Mucosa of descending colon (tissue), 3 donors: ENCODE data around the gene ITGAE. TPM values are rescaled to one million over a fixed set of nuclear protein-coding genes. Genes with fewer than 3 reads are reported as not detected.

Experiments used
- ATAC-seq: fragments of 200-7000 bp; cut with Tn5 transposase; one replicate; pipeline ENCODE4 v1.9.1; 2020; ENCODE audit warnings: mild to moderate bottlenecking, moderate library complexity
- DNase-seq, 3 donors: peaks; one replicate each; pipeline ENCODE4 v3.0.0-alpha.2; 2020
- H3K36me3 ChIP-seq: fragments of 200-600 bp; one replicate; pipeline ENCODE4 v1.8.0; 2021; ENCODE audit warnings: low read depth, mild to moderate bottlenecking
- H3K4me1 ChIP-seq: fragments of 200-600 bp; one replicate; pipeline ENCODE4 v1.8.0; 2021; ENCODE audit warnings: low read depth, mild to moderate bottlenecking
- H3K4me3 ChIP-seq: fragments of 200-600 bp; one replicate; pipeline ENCODE4 v1.8.0; 2021; ENCODE audit warnings: mild to moderate bottlenecking
- H3K9me3 ChIP-seq: fragments of 200-600 bp; one replicate; pipeline ENCODE4 v1.8.0; 2021; ENCODE audit warnings: mild to moderate bottlenecking
- intact Hi-C, 2 donors: fragments of 100-400 bp; cut with DNase I in 1 of 2; cut with micrococcal nuclease in 1 of 2; formaldehyde crosslinking; loops; one replicate each; pipeline versions ENCODE4 v1.11.0 to v1.11.1; 2022; cut with DNase I, micrococcal nuclease
- total RNA-seq, 3 donors: library from RNA; stranded (reverse); fragmentation: NEBNext Ultra II Directional in 2 of 3; extraction: Animal tissue kit (Norgen Biotek cat#: 25700) in 2 of 3; gene quantifications; one replicate each; pipeline versions ENCODE4 v1.2.1 to v1.2.4, GENCODE V29; 2021 to 2023
- TF ChIP-seq, protein P1 (sequence below): fragments of 200-600 bp; IDR thresholded peaks from one replicate; pipeline ENCODE4 v1.8.0; 2022; ENCODE audit warnings: antibody characterized with exemption, mild to moderate bottlenecking
- donor health status: DM: no; HTN: no; CAD: no; lungs with moderate emphysema.
- donor health status: DM: no; HTN: no; CAD: no.
- donor health status: DM: no; HTN: yes; CAD: no.

ITGAE gene
- total RNA-seq, 3 donors from 2014 or later, result 17.2 to 24.1 (median 17.6) TPM

DNA sequence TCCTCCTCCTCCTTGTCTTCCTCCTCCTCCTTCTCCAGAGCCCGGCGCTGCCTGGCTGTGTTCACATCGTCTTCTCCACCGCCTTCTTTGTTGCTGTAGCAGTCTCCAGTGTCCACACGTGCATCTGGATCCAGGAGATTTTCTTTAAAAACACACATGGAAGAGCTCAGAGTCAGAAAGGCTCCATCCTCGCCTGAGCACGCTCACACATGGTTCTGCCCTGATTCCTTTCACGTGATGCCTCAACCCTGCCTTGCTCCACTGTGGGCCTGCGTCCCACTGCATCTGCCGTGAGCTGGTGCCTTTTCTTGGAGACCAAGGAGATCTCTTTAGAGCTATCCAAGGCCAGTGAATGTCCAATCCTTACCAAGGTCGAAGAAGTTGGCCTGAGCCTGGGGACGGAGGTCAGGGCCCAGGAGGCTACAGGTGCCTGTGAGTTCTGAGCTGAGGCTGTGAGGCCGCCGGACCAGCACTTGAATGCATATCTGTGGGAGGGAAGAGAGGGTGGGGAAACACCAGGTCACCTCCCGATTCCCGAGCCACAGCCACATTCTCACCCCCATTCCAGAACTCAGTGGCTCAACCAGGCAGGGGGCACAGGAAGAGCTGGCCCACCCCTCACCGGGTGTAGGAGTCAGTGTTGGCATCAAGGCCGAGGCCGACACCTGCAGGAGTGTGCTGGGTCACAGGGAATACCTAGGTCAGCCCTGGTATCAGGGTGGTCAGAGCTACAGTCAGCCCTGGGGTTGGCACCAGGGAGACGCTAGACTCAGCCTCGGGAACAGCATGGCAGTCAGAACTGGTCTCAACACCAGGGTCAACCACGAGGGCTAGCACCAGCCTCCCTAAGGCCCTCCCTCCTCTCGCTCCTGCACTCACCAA, 39.7 kb downstream of the ITGAE start:
- ATAC-seq, result no peak

DNA sequence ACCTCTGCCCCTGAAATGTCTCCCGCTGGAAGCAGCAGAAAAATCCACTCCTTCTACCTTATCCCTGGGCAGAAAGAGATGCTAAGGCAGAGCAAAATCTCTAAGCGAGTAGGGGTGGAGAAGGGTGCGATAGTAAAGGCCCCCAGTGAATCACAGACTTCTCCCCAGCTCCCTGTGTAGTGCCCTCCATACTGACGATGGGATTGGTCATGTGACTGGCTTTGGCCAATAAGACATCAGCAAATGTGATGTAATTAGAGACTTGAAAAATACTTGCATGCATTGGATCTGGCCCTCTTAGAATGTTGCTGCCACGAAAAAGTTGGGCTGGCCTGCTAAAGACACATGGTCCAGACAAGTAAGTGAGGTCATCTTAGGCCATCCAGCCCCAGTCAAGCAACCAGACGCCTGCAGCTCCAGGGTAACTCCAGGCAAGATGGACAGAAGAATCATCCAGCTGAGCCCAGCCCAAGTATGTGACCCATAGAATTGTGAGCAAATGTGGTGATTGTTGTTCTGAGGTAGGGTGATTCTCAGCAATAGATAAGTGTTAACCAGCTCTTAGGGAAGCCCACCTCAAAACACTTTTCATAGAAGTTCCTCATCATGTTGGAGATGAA, 41.3 kb downstream of the ITGAE start:
- H3K9me3 ChIP-seq, result no peaks in the 10 kb centered on the region
- no peak for DNase-seq
- TF ChIP-seq, protein P1, sequence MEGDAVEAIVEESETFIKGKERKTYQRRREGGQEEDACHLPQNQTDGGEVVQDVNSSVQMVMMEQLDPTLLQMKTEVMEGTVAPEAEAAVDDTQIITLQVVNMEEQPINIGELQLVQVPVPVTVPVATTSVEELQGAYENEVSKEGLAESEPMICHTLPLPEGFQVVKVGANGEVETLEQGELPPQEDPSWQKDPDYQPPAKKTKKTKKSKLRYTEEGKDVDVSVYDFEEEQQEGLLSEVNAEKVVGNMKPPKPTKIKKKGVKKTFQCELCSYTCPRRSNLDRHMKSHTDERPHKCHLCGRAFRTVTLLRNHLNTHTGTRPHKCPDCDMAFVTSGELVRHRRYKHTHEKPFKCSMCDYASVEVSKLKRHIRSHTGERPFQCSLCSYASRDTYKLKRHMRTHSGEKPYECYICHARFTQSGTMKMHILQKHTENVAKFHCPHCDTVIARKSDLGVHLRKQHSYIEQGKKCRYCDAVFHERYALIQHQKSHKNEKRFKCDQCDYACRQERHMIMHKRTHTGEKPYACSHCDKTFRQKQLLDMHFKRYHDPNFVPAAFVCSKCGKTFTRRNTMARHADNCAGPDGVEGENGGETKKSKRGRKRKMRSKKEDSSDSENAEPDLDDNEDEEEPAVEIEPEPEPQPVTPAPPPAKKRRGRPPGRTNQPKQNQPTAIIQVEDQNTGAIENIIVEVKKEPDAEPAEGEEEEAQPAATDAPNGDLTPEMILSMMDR, result no peak
- H3K4me3 ChIP-seq, result no peak overlapping the region
- ATAC-seq, result no peak
- no peaks in the 10 kb centered on the region for H3K36me3 ChIP-seq
- intact Hi-C loops, result no loop called here
- H3K4me1 ChIP-seq, result no peaks in the 10 kb centered on the region

More for the DNA sequence above, 39.7 kb downstream of the ITGAE start:
- intact Hi-C loops, result no loop called here
- TF ChIP-seq, protein P1, result no peak
- Histone ChIP-seq H3K9me3 (no peaks in the 10 kb centered on the region), H3K4me3 (no peak overlapping the region), H3K4me1 (no peaks in the 10 kb centered on the region), H3K36me3 (no peaks in the 10 kb centered on the region)
- DNase-seq, result no peak

- intact Hi-C loops, result no loop called here
- no peaks in the 10 kb centered on the region for H3K4me1 ChIP-seq
- H3K9me3 ChIP-seq, result no peaks in the 10 kb centered on the region
- no peaks in the 10 kb centered on the region for H3K36me3 ChIP-seq
- TF ChIP-seq, protein P1, result no peak
- DNase-seq, result peak in 1 of 3 donors; percentile 21
- no peak overlapping the region for H3K4me3 ChIP-seq
- ATAC-seq, result no peak
Measured at GRCh38 chr17:3755335-3756030, 45.5 kb downstream of the ITGAE start.

- intact Hi-C loops, result no loop called here
- H3K4me3 ChIP-seq, result no peak overlapping the region
- peak; percentile 95 for ATAC-seq
- DNase-seq, result peak; percentile 96
- no peaks in the 10 kb centered on the region for H3K36me3 ChIP-seq
- TF ChIP-seq, protein P1, result no peak
- no peaks in the 10 kb centered on the region for H3K9me3 ChIP-seq
- no peaks in the 10 kb centered on the region for H3K4me1 ChIP-seq
Measured at GRCh38 chr17:3754458-3755334, 46.3 kb downstream of the ITGAE start.

DNA sequence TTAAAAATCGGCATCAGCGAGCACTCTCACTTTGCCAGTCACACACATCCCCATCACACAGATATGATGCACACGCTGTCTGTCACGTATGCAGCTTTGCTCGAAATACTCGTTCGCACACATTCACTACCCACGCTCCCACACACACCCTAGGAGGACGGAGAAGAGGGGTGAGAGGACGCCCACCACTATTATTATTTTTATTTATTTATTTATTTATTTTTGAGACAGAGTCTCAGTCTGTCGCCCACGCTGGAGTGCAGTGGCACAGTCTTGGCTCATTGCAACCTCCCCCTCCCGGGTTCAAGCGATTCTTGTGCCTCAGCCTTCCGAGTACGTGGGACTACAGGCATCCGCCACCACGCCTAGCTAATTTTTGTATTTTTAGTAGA, 46.9 kb downstream of the ITGAE start:
- Histone ChIP-seq H3K4me3 (no peak overlapping the region), H3K36me3 (no peaks in the 10 kb centered on the region), H3K4me1 (no peaks in the 10 kb centered on the region), H3K9me3 (no peaks in the 10 kb centered on the region)
- TF ChIP-seq, protein P1, result no peak
- no peak for ATAC-seq
- intact Hi-C loops, result no loop called here
- DNase-seq, result no peak
